Measurements from ENCODE around the gene ZNF445.
"Not testable (repeated sequence)": the region's sequence is repeated elsewhere in the genome, so short reads cannot be mapped to it uniquely, and the experiment has no call there.

Gene ZNF445

DNA sequence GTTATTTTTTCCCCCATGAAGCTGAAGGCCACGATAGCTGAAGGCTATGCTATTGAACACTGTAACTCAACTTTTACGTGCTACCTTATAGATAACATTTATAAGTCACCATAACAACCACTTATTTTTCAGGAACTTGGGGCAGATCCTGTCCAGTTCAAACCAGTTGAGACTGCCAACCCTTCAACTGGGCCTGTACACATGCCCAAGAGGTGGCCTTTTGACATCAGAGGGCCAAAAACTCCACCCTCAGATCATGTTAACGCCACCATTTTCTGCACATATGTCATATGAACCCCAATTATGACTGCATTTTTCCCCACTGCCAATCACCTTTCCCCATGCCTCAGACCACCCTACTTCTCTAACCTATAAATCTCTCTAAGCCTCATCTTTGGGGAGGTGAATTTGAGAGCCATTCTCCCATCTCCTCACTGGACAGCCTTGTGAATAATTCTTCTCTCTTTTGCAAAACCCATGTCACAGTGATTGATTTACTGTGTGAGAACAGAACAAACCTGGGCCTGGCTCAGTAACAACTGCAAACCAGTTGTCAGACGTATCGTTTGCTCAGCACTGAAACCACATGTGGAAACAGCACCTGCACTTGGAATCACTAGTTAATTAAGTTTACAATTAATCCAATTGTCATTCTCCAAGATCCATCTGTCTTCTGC is 42.5 kb downstream of the ZNF445 start:
- DNase-seq (ENCODE audit: low read depth in 2 of 2), result no peak

DNA sequence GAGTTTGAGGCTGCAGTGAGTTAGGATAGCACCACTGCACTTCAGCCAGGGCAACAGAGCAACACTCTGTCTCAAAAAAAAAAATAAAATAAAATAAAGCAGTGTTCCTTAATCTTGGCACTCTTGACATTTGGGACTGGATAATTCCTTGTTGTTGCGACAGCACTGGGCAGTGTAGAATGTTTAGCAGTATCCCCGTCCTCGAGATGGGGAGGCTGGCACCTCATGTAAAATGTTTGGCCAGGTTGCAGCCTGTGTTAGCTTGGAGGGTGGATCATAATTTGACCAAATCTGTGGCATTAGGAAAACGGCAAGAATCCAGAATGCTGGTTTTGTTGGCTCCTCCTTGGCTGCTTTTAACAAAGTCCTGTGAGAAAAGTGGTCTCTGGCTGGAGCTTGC is 47.0 kb downstream of the ZNF445 start:
- DNase-seq (ENCODE audit: low read depth in 2 of 2), result no peak

DNA sequence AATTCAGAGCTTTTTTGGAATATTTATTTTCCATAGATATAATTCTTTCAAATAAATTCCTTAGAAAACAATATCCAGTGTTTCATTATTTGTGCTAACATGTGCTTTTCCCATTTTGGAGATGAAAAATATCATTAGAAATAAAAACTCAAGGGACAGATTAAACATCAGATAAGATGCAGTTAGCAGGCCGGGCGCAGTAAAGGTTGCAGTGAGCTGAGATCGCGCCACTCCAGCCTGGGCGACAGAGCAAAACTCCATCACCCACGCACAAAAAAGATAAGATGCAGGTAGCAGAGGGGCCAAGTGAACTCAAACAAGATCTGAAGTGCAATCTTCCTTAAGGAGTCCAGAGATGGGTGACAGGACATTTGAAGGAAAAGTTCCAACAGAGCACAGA is 48.0 kb downstream of the ZNF445 start:
- DNase-seq (ENCODE audit: low read depth in 2 of 2), result no peak

DNA sequence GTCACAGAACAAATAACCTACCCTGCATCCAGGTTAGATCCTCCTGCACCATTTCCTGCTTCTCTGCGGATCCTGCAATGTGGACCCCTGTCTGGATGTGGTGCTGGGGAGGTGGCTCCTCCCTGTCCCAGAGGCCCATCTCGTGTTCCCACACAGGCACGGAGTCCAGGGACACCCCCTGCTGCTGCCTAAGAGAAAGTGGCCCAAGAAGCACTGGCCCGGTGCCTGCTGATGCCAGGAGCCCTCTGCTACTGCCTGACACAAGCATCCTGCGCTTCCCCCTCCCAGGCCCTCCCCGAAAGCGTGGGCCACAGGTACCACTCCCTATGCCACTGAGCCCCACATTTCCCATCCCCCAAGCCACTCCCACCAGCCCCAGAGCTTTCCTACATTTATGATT is 48.6 kb downstream of the ZNF445 start:
- no peak for DNase-seq (ENCODE audit: low read depth in 2 of 2)

DNA sequence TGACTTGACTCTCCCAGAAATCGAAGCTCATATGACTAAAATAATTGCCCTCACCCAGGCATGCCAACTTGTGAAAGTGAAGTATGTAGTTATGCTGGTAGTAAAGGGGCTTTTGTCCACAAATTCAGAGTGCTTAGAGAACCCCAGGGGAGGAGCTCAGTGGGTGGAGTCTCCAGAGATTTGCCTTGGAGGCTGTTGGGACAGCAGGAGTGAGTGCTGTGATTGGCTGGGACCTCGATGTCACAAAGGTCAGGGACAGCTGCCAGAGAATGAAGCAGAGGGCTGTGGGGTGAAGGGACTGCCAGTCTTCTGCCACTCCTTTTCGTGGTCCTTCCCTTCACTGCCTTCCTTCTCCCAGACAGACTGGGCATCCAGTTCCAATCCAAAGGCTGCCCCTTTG is 49.8 kb downstream of the ZNF445 start:
- no peak for DNase-seq (ENCODE audit: low read depth in 2 of 2)

DNA sequence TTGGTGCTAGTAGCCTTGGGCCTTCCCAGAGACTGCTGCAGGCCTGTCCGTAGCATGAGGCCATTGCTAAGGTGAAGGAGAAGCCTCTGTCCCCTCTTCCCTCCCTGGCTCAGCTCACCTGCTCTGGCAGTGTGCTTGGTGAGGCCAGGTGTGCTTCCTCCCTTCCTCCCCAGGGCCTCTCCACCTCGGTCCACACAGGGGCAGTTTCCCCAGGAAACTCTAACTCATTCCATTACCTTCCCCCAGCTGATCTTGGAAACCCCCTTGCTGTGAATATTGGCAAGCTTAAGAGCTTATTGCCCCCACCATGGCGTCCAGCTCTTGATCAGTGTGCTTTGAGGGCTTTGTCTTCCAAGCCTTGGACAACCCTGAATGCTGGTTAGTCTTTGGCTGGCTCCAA is 52.7 kb downstream of the ZNF445 start:
- DNase-seq (ENCODE audit: low read depth in 2 of 2), result no peak

DNA sequence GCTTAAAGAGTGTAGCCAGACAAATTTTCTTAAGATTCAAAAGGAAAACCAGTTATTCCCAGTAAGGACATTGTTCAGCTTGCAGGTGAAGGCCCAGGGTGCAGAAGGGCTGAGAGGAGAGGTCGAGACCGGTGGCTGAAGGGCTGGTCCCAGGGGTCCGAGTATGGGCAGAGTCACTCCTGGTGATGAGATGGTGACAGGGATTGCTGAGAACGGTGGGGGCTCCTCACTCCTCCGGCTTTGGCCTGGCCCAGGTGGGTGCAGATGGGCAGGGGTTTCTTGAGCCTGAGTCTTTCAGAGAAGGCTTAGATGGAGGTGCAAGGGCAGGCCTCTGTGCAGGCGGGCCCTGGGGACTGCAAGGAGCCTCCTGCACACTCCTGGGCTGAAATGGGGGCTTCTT is 56.2 kb downstream of the ZNF445 start:
- no peak for DNase-seq (ENCODE audit: low read depth in 2 of 2)

DNA sequence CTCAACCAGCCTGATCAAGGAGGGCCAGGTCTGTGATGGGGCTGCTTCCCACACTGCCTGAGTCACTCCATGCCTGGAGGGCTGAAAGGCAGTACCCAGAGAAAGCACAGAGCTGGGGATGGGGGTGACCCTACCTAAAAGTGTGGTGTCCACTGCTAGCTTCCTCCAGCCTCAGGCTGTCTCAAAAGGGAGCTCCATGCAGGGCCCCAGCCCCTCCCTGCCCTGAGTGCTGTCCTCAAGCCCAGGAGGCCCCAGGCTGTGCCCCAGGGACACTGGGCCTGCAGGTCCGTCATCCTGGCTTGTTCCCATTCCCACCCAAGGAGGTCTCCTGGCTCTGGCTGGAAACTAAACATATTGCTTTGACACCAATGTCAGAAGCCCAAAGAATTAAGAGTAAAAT is 56.8 kb downstream of the ZNF445 start:
- DNase-seq (ENCODE audit: low read depth in 2 of 2), result no peak

DNA sequence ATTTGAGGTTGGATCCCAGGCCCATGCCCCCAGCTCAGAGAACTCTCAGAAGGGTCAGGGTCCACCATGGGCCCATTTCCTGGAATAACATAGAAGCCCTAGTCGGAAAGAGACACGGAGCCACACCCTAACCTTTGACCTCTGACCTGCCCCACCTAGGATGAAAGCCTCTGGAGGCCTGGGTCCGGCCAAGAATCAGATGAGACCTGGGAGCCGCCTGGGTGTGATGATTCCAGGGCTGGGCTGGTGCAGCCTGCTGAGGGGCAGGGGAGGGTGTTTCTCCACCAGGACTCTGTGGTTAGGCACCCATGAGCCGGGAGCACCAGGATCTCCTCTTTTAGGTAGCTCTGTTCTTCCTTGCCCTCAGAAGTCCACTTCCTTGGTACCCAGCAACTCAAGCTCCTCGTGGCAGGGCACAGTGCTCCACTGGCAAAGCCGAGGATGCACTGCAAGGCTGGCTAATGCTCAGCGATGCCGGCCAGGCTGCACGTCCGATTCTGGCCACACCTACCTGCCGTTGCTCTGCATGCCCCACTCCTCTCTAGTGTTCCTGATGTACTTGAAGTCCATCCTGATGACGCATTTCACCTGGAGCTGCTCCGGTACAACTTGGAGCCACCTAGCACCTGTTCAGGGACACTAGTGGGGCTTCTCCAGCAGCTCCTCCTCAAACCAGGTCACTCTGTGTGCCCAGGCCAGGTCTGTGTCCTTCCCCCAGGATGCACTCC is 57.4 kb downstream of the ZNF445 start:
- DNase-seq (ENCODE audit: low read depth in 2 of 2), result no peak

DNA sequence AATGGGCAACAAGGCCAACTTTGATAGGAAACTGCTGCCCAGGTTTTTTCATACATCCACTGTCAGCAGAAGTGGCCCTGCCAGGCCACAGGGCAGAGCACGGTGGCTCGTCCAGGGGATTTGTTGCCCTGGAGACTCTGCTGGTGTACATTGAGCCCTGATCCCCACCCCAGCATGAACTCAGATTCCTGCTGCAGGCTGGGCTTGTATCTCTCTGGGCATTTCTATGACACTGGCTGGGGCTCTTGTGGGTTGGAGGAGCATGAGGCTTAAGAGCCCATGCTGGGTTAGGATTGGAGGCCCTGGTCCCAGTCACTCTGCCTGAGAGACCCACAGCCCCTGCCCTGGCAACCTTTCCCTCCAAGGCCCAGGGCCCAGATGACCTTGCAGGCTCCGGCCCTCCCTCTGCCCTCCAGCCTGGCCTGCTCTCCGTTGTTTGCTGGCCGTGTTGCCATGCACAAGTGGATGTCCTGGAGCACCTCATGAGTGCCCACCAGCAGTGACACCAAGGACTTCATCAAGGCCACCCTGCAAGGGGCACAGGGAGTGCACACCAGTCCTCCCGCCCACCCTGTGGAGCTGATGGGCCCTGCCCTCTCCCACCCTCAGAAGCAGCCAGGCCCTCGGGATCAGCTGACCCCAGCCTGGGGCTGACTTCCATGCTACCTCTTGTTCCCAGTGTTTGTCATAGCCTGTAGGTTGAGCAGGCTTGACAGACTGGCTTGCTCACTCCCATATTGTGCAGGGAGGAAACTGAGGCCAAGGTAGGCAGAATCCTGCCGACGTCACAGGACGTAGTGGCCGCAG is 58.2 kb downstream of the ZNF445 start:
- no peak for DNase-seq (ENCODE audit: low read depth in 2 of 2)

DNA sequence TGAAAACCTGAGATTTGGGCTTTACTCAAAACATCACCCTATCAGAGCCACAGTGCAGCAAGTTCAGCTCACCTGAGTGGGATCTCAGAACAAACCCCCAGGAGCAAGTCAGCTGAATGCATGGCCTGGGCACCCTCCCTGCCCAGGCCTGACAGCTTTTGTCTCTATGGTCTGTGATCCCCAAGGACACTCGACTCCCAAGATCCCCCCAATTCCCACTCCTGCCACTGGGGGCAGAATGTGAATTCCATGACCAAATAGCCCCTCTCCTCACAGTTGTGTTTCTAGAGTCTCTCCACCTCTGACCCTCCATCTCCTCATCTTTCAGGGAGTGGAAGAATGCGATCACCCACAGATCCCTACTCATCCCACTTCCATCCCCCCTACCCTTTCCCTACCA is 58.9 kb downstream of the ZNF445 start:
- no peak for DNase-seq (ENCODE audit: low read depth in 2 of 2)

DNA sequence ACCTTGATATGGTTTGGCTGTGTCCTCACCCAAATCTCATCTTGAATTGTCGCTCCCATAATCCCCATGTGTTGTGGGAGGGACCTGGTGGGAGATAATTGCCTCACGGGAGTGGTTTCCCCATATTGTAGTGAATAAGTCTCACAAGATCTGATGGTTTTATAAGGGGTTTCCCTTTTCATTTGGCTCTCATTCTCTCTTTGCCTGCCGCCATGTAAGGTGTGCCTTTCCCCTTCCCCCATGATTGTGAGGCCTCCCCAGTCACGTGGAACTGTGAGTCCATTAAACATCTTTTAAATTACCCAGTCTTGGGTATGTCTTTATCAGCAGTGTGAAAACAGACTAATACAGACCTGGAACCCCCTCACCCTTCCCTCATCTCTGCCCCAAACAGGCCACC is 59.4 kb downstream of the ZNF445 start:
- not testable (repeated sequence) for DNase-seq (ENCODE audit: low read depth in 2 of 2)

DNA sequence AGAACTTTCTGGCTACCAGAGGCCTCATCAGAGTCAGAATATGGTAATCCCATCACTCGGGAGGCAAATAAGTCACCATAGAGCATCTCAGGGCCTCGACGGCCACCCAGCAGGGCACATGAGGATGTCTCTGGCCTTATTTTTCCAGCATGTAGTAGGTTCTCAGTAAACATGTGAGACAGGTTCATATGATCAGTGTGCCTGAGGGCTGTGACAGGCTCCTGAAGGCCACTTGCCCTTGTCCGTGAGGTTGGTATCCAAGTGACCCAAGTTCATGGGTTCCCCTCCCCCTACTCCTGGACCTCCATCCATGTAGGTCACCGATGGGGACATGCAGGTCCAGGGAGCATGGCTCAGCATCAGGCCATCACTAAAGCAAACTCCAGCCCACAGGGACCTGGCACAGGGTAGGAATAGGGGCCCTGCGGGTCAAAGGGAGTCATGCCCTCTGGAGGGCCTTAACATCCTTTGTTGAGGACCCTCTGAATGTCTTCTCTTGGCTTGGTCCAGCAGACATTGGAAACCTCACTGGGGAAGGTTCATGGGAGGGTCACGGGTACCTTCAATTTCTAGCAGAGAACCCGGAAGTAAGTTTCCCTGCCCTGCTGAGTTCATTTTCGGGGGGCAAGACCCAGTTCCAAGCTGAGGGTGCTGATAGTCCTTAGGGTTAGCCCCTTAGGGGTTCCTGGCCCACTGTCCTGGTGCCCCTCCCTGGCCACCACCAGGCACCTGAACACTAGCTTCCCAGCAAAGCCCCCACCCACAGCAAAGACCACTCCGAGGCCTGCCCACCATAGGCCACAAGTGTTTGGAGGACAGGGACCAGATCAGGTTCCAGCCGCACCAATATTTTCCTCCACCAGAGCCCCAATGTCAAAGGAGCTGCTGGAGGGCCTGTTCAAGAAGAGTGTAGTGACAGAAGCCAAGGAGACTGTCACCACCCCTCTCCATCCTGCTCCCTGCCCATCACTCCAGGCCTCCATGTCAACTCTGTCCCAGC is 61.1 kb downstream of the ZNF445 start:
- no peak for DNase-seq (ENCODE audit: low read depth in 2 of 2)

DNA sequence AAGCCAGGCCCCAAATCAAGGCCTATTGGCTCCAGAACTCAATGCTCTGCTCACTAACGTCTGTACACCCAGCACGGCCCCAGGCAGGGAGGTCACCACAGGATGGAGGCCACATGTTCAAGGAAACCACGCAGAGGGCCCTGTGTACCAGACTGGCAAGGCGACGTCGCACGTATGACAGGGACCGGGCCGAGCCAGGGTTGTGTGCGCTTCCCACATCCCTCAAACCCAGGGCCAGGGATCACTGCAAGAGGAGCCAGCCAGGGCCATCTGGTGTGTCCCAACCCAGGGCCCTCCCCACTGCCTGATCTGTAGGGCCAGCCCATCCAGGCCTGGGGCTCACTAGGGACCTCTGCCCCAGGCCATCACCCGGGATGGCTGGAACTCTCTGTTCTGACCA is 62.0 kb downstream of the ZNF445 start:
- no peak for DNase-seq (ENCODE audit: low read depth in 2 of 2)

DNA sequence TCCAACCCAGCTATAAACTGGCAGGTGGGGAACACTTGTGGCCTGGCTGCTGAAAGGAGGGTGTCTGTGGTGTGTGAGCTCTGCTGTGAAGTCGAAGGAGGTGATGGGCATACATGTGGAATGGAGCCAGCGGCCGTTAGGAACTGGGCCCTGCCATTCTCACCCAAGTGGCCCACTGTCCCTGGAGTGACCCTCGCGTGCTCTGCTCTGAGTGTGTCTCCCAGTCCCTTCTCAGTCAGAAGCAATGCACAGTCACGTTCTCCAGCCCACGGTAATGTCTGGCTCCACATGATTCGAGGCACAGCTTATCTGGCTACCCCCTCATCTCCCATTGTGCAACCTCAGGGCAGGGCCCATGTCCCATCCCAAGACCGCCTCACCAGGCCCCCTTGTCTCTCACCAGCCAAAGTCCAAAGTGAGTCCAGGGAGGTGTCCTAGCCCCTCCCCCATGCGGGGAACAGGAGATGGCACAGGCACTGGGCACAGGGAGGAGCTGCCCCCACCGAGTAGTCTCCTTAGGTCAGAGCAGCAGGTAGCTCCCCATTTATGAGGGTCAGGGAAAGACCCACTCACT is 62.9 kb downstream of the ZNF445 start:
- DNase-seq (ENCODE audit: low read depth in 2 of 2), result no peak

DNA sequence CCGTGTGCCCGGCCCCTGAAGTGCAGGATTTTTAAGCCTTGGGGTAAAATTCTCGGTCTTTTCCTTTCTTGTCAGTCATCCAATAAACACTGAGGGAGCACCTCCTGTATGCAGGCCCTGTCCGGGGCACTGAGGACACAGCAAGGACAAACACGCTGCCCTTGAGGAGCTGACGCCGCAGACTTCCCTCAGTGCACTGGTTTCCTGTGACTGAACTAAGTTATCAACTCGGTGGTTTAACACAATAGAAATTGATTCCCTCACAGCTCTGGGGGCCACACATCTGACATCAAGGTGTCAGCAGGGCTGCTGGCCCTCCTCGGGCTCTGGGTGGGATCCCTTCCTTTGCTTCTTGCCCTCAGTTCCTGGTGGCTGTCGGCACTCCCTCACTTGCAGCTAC is 65.1 kb downstream of the ZNF445 start:
- DNase-seq (ENCODE audit: low read depth in 2 of 2), result no peak

DNA sequence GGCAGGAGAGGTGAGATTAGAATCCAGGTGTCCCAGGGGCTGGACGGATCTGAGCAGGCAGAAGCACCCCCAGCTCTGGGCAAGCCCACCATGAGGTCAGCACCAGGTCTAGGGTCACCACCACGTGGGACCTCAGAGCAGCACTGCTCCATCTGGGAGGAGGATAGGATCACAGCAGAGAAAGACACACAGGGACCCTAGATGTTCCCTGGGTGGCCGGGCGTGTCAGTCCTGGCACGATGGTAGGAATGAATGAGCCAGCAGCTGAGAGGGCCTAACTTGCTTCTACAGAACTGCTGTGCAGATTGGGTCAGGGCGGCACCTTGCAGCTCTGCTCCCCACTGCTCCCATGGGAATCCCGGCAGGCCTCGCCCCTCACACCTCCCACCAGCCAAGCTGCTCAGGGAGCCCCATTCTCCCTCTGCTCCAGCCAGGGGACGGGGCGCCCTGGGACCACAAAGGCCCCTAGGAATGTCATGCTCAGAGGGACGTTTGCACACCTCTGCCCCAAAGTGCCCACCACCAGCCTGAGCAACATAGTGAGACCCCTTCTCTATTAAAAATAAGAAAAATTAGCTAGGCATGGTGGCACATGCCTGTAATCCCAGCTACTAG is 66.3 kb downstream of the ZNF445 start:
- no peak for DNase-seq (ENCODE audit: low read depth in 2 of 2)

DNA sequence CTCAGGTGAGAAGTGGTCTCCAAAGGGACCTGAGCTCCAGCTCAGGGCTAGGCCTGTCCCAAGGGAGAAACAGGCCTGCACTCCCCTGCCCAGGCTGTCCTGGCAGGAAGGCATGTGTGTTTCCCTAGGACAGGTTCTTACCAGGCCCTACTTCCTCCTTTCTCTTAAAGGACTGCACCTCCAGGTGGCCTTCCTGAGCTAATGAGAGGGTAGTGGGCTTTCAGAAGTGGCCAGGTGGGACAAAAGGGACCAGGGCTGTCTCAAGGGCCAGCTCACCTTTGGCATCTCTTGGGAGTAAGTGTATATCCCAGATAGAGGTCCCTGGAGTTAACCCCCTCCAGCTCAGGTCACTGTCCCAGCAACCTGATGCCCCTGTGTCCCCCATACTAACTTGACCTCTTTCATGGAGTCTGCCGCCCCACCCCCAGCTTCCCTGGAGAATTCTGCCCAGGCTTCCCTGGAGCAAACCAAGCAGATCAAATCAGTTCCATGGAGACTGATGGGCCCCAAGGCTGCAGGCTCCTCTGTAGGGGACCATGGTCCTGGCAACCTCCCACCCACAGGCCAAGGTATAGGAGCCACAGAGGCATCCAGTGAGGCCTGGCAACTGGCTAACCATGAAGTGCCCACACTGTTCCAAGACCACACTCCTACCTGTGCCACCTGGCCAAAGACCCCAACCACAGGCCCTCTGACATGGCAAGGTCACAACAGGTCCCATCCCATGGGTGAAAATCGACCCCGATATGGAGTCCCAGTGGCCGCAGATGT is 67.6 kb downstream of the ZNF445 start:
- no peak for DNase-seq (ENCODE audit: low read depth in 2 of 2)

DNA sequence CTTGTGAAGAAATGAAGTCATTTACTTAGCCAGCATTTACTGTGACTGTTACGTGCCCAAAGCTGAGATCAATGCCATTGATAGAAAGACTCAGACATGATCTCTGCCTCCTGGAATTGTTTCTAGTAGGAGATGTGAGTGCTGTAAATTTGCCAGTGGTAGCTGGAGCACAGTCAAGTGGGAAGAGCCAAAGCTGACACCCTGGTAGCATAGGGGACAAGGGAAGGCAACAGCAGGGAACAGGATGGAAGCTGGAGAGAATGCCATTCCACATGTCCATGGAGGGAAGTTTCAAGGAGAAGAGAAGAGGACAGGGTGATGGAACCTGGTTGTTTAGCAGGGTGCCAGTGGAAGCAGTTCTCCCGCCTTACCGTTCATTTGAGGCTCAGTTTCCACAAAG is 74.9 kb downstream of the ZNF445 start:
- no peak for DNase-seq (ENCODE audit: low read depth in 2 of 2)

DNA sequence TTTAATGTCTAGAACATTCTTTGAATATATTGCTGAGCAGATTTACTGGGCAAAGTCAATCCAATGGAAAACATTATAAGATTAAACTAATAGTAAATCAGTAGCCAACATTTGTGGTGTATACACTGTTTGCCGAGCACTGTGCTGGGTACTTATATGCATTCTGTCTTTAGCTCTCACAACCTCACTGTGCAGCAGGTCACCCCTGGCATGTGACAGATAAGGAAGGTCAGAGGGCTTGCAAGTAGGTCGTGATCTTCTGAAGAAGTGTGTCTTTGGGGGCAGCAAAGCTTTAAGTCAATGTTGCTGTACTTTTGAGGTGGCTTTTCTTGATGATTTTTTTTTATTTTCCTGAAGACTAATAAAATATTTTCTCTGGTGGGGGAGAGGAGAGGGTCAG is 76.7 kb downstream of the ZNF445 start:
- DNase-seq (ENCODE audit: low read depth in 2 of 2), result no peak
